ENCODE results near the gene MAD1L1. TPM values are rescaled to one million over a fixed set of nuclear protein-coding genes. Genes with fewer than 3 reads are reported as not detected.
A peak's percentile ranks its signal among the peaks of the same experiment; 100 is the strongest.

The MAD1L1 gene
- total RNA-seq, 1 experiment from 2014 or later: 43.8 TPM

GRCh38 chr7:2098056-2098455, 134.7 kb downstream of the MAD1L1 start:
- TF ChIP-seq ELF4 (CRISPR knock-in tag; IDR thresholded peaks at IDR 0.05; ENCODE audit: low read depth): no peak
- TF ChIP-seq ZMAT4 (CRISPR knock-in tag; IDR thresholded peaks at IDR 0.05): no peak
- no peak for TF ChIP-seq ZNF416 (CRISPR knock-in tag; IDR thresholded peaks at IDR 0.05)
- TF ChIP-seq ZSCAN18 (CRISPR knock-in tag; IDR thresholded peaks at IDR 0.05): no peak
- no peak for TF ChIP-seq ARID4B (CRISPR knock-in tag; IDR thresholded peaks at IDR 0.05; ENCODE audit: borderline replicate concordance)
- TF ChIP-seq FOXP4 (CRISPR knock-in tag; IDR thresholded peaks at IDR 0.05): no peak
- TF ChIP-seq OVOL2 (CRISPR knock-in tag; IDR thresholded peaks at IDR 0.05; ENCODE audit: borderline replicate concordance): no peak
- no peak for TF ChIP-seq NR2C2 (CRISPR knock-in tag; IDR thresholded peaks at IDR 0.05)
- no peak for TF ChIP-seq ZNF532 (CRISPR knock-in tag; IDR thresholded peaks at IDR 0.05; ENCODE audit: borderline replicate concordance)
- no peak for TF ChIP-seq ZNF232 (CRISPR knock-in tag; IDR thresholded peaks at IDR 0.05)
- no peak for TF ChIP-seq PRRX2 (CRISPR knock-in tag; IDR thresholded peaks at IDR 0.05)
- no peak for TF ChIP-seq CBFB (CRISPR knock-in tag; IDR thresholded peaks at IDR 0.05; ENCODE audit: low read depth)
- no peak for TF ChIP-seq MYBL2 (CRISPR knock-in tag; IDR thresholded peaks at IDR 0.05)
- no peak for TF ChIP-seq MAX (CRISPR knock-in tag; IDR thresholded peaks at IDR 0.05)
- TF ChIP-seq HMGXB4 (CRISPR knock-in tag; IDR thresholded peaks at IDR 0.05): no peak
- TF ChIP-seq JUN (CRISPR knock-in tag; IDR thresholded peaks at IDR 0.05): no peak
- H3K27ac Mint-ChIP-seq: peak overlapping the region; percentile 89
- POLR2A ChIA-PET: no interaction called here
- H3K9me3 Mint-ChIP-seq: 0 out of 2 replicates have a peak, but pooled peaks cover 3% of the 10 kb centered on the region
- ATAC-seq (no peak), DNase-seq (ENCODE audit: low spot score) (no peak)
- H3K4me1 Mint-ChIP-seq: no peaks in the 10 kb centered on the region
- no peaks in the 10 kb centered on the region for H3K27me3 Mint-ChIP-seq (ENCODE audit: low read depth)
- H3K36me3 Mint-ChIP-seq: peaks cover 6% of the 10 kb centered on the region
- CTCF ChIA-PET: interaction anchor here (0.6 to 1.6 kb wide), 2 partner anchors 11 to 573 kb away, joined by 3 to 4 read pairs; no protein-coding TSS in a partner anchor
- H3K4me3 Mint-ChIP-seq: no peak overlapping the region
